Heart left ventricle (tissue), 13 donors: Measurements from ENCODE around the gene C1orf167.

Experiments
- CTCF ChIP-seq, 12 donors: fragments of 200-600 bp; sonication (generic) in 4 of 12; IDR thresholded peaks; one replicate each; pipeline versions ENCODE4 v1.5.0 to v1.8.0; 2018 to 2022; ENCODE audit warnings: antibody characterized with exemption in 12 of 12, mild to moderate bottlenecking in 5 of 12
- POLR2A ChIP-seq, 2 donors: fragments of 450-650 bp; IDR thresholded peaks; one replicate each; pipeline ENCODE4 v1.6.1; 2017; ENCODE audit warnings: antibody characterized with exemption in 2 of 2, mild to moderate bottlenecking in 2 of 2, moderate library complexity in 2 of 2
- donor health status: ischemic (EF 13 %, LVEDD 7.1; RV severe dilation, severe dysfunction).
- donor health status: DM: no; HTN: yes; CAD: no.
- donor health status: DM: no; HTN: no; CAD: no.
- donor health status: ischemic (EF 25% LVEDD 6.9; RV normal size, moderate dysfunction).
- donor health status: ischemic (EF 25% LVEDD 5.7; RV mildly dilated, moderate dysfunction).
- donor health status: ischemic (EF 35%, LVEDD 5.7; RV mildly dilated, moderate dysfunction).
- donor health status: nonischemic (EF 11% LVEDD 7.7; RV severe dilation, severe dysfunction).
- donor health status: DM: yes; HTN: yes; CAD: no.
- donor health status: PGD.
- donor health status: ischemic (EF 29% LVEDD 5.4; RV normal size, mild dysfunction).
- donor health status: nonischemic (EF 23%, LVEDD 6.1; RV moderate dilation, normal function).

GRCh38 chr1:11738096-11738495 is 23.9 kb upstream of the C1orf167 start:
- no peak for TF ChIP-seq POLR2A (IDR thresholded peaks at IDR 0.05)
- no peak for TF ChIP-seq CTCF (IDR thresholded peaks at IDR 0.05)
